ENCODE data around the gene TPM4. TPM values are rescaled to one million over a fixed set of nuclear protein-coding genes. Genes with fewer than 3 reads are reported as not detected.

The TPM4 gene
- total and polyA plus RNA-seq, 2 of the 8 experiments (the other 6 are each of a cell fraction or from before 2014, with no cell fraction given): 160 to 359 TPM

- H3K79me2 ChIP-seq (ENCODE audit: control insufficient read depth in 1 of 2, insufficient read depth in 2 of 2, low read length in 2 of 2): no peaks in the 10 kb centered on the region
- H2BK15ac ChIP-seq (ENCODE audit: low read length): no peak overlapping the region
- no peak overlapping the region for H3K4ac ChIP-seq (replicated peaks; ENCODE audit: insufficient read length, low read depth, low read length)
- H2BK5ac ChIP-seq (ENCODE audit: low read depth, low read length): no peak overlapping the region
- H4K5ac ChIP-seq (ENCODE audit: insufficient read length, low read depth, low read length): no peak overlapping the region
- H3K4me2 ChIP-seq (ENCODE audit: insufficient read depth in 1 of 2, low read depth in 2 of 2, low read length in 2 of 2): no peak overlapping the region
- H4K20me1 ChIP-seq (replicated peaks in 1 of 2; ENCODE audit: control insufficient read depth in 1 of 2, insufficient read depth in 2 of 2, low read length in 2 of 2): no peaks in the 10 kb centered on the region
- H3K14ac ChIP-seq (ENCODE audit: insufficient read length): no peak overlapping the region
- H3K27ac ChIP-seq (ENCODE audit: low read depth, low read length): no peak overlapping the region
- no peak overlapping the region for H2AK5ac ChIP-seq (ENCODE audit: low read depth, low read length)
- no peak overlapping the region for H2AFZ ChIP-seq (ENCODE audit: low read length)
- no peaks in the 10 kb centered on the region for H3K79me1 ChIP-seq (ENCODE audit: low read depth, low read length)
- H4K8ac ChIP-seq (ENCODE audit: extremely low read depth, insufficient read depth, low read length): no peak overlapping the region
- DNase-seq (ENCODE audit: low read depth in 1 of 2, low spot score in 2 of 2): no peak
- no peaks in the 10 kb centered on the region for H3K4me1 ChIP-seq (replicated peaks in 1 of 4; ENCODE audit: control insufficient read depth in 3 of 4, insufficient read depth in 4 of 4, low read length in 3 of 4)
- POLR2A ChIA-PET (ENCODE audit: partially characterized antibody): no interaction called here
- no peak overlapping the region for H2BK12ac ChIP-seq (ENCODE audit: low read depth, low read length)
- no peak overlapping the region for H3K23ac ChIP-seq (ENCODE audit: insufficient read length)
- no peak overlapping the region for H4K91ac ChIP-seq (replicated peaks; ENCODE audit: insufficient read length, low read length)
- CTCF ChIA-PET (ENCODE audit: partially characterized antibody): interaction anchor here (0.6 kb wide), 3 partner anchors 24 to 1535 kb away, joined by 3 read pairs; partner anchors contain the start of gene FAM32A
- no peak overlapping the region for H2BK20ac ChIP-seq (ENCODE audit: low read length)
- H3K23me2 ChIP-seq (ENCODE audit: low read depth, low read length): peaks cover 4% of the 10 kb centered on the region; the same call in 1 of the 2 replicates
- no peaks in the 10 kb centered on the region for H3K36me3 ChIP-seq (ENCODE audit: control insufficient read depth in 2 of 4, insufficient read depth in 4 of 4, low read length in 3 of 4)
- H3K27me3 ChIP-seq (replicated peaks in 1 of 4; ENCODE audit: control insufficient read depth in 3 of 4, extremely low read depth in 1 of 4, insufficient read depth in 3 of 4, low read length in 3 of 4): no peaks in the 10 kb centered on the region
- no peak overlapping the region for H3K18ac ChIP-seq (ENCODE audit: extremely low read depth, low read length)
- H3K56ac ChIP-seq (replicated peaks; ENCODE audit: insufficient read length, low read depth, low read length): no peak overlapping the region
- FAIRE-seq: no peak
- WGBS, 2 experiments (ENCODE audit: extremely low coverage in 1 of 2, insufficient coverage in 1 of 2, insufficient read length in 1 of 2, insufficient replicate concordance in 2 of 2, low coverage in 1 of 2, low lambda C conversion rate in 2 of 2, missing lambda C conversion rate in 1 of 2): 80% methylated on average over 5 of the region's 5 CpGs; no CpG with 5 or more reads in 1 of the 2 experiments
- H3K9ac ChIP-seq (replicated peaks in 1 of 4; ENCODE audit: extremely low read depth in 1 of 4, low read depth in 3 of 4, low read length in 3 of 4): no peak overlapping the region
- no peak overlapping the region for H2BK120ac ChIP-seq (replicated peaks; ENCODE audit: low read depth, low read length)
- peaks cover 47 to 57% of the 10 kb centered on the region in 2 experiments for H3K9me3 ChIP-seq (ENCODE audit: insufficient read depth in 2 of 2, low read depth in 1 of 2, low read length in 1 of 2)
- H3K4me3 ChIP-seq (ENCODE audit: extremely low read depth in 1 of 4, insufficient read depth in 2 of 4, low read depth in 3 of 4, low read length in 4 of 4): no peak overlapping the region
- TF ChIP-seq YY1 (IDR thresholded peaks at IDR 0.05; ENCODE audit: low read depth, low read length) (no peak), BCL11A (IDR thresholded peaks at IDR 0.05; ENCODE audit: low read depth in 2 of 2, low read length in 2 of 2) (no peak), SRF (IDR thresholded peaks at IDR 0.05; ENCODE audit: low read depth, low read length) (no peak), HDAC2 (IDR thresholded peaks at IDR 0.05; ENCODE audit: borderline replicate concordance in 1 of 2, low read depth in 2 of 2, low read length in 2 of 2) (no peak), SP1 (IDR thresholded peaks at IDR 0.05; ENCODE audit: low read depth, low read length) (no peak)
- TF ChIP-seq, protein P1, sequence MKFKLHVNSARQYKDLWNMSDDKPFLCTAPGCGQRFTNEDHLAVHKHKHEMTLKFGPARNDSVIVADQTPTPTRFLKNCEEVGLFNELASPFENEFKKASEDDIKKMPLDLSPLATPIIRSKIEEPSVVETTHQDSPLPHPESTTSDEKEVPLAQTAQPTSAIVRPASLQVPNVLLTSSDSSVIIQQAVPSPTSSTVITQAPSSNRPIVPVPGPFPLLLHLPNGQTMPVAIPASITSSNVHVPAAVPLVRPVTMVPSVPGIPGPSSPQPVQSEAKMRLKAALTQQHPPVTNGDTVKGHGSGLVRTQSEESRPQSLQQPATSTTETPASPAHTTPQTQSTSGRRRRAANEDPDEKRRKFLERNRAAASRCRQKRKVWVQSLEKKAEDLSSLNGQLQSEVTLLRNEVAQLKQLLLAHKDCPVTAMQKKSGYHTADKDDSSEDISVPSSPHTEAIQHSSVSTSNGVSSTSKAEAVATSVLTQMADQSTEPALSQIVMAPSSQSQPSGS (IDR thresholded peaks at IDR 0.05; ENCODE audit: low read length): no peak
Measured at GRCh38 chr19:16038196-16038695, 38.0 kb upstream of the TPM4 start.
